SK-N-SH (cell line): ENCODE results near the gene OVAAL.

Source experiments
- CHD2 ChIP-seq: fragments of 150-350 bp; IDR thresholded peaks from 2 replicates; pipeline ENCODE4 v1.6.1; 2018; ENCODE audit warnings: low read length; ENCODE audit not compliant: partially characterized antibody
- CTCF ChIP-seq: fragments of 200-600 bp; sonication (generic); IDR thresholded peaks from 2 replicates; pipeline ENCODE4 v1.6.1; 2017; ENCODE audit warnings: antibody characterized with exemption, mild to moderate bottlenecking, moderate library complexity
- EZH2phosphoT487 ChIP-seq: fragments of 200-600 bp; sonication (generic); IDR thresholded peaks from 2 replicates; pipeline ENCODE4 v1.6.1; 2017; ENCODE audit warnings: low read depth, mixed run types, mild to moderate bottlenecking, antibody characterized with exemption, moderate library complexity, borderline replicate concordance
- GABPA ChIP-seq: IDR thresholded peaks from 2 replicates; pipeline ENCODE4 v1.4.0; 2012; ENCODE audit warnings: low read depth, mild to moderate bottlenecking
- MXI1 ChIP-seq: IDR thresholded peaks from 2 replicates; pipeline ENCODE4 v1.6.1; 2012; ENCODE audit warnings: mild to moderate bottlenecking, low read depth, low read length, improper control_type of control experiment
- PBX3 ChIP-seq: IDR thresholded peaks from 2 replicates; pipeline ENCODE4; 2012
- POLR2AphosphoS5 ChIP-seq: IDR thresholded peaks from 2 replicates; pipeline ENCODE4 v1.6.1; 2012; ENCODE audit warnings: low read depth, low read length
- REST ChIP-seq: IDR thresholded peaks from 2 replicates; pipeline ENCODE4 v1.6.1; 2012; ENCODE audit warnings: mild to moderate bottlenecking, low read depth, low read length, moderate library complexity
- RXRA ChIP-seq: IDR thresholded peaks from 2 replicates; pipeline ENCODE4 v1.4.0; 2012; ENCODE audit warnings: low read depth, mild to moderate bottlenecking, borderline replicate concordance
- SMC3 ChIP-seq: IDR thresholded peaks from 2 replicates; pipeline ENCODE4 v1.6.1; 2012; ENCODE audit warnings: low read depth, low read length, improper control_type of control experiment
- ZBTB33 ChIP-seq: IDR thresholded peaks from 2 replicates; pipeline ENCODE4 v1.4.0; 2012; ENCODE audit warnings: low read depth, borderline replicate concordance

GRCh38 chr1:180550241-180550640 lies 8.5 kb upstream of the OVAAL start:
- no peak for TF ChIP-seq CHD2
- no peak for TF ChIP-seq CTCF
- TF ChIP-seq SMC3, result no peak
- no peak for TF ChIP-seq PBX3
- no peak for TF ChIP-seq REST
- TF ChIP-seq MXI1, result no peak
- TF ChIP-seq ZBTB33, result no peak
- no peak for TF ChIP-seq GABPA
- TF ChIP-seq POLR2AphosphoS5, result no peak
- TF ChIP-seq RXRA, result no peak
- no peak for TF ChIP-seq EZH2phosphoT487
